Measurements from ENCODE around the gene GID8.

- TF ChIP-seq CTCF (IDR thresholded peaks at IDR 0.05 in 2 of 3, conservative IDR thresholded peaks at IDR 0.05 in 1 of 3; ENCODE audit: borderline replicate concordance in 1 of 3, insufficient read depth in 1 of 3, low read depth in 2 of 3, low read length in 2 of 3) (no peak), ZFX (IDR thresholded peaks at IDR 0.05) (no peak), CBX3 (IDR thresholded peaks at IDR 0.05; ENCODE audit: low read depth) (no peak), JUND (IDR thresholded peaks at IDR 0.05) (no peak), SRF (IDR thresholded peaks at IDR 0.05; ENCODE audit: low read depth) (no peak), MAX (IDR thresholded peaks at IDR 0.05) (no peak), ATF3 (IDR thresholded peaks at IDR 0.05) (no peak), YY1 (IDR thresholded peaks at IDR 0.05; ENCODE audit: extremely low read depth, insufficient replicate concordance, low read depth, low read length) (no peak)
These were observed 47.5 kb upstream of the GID8 start for GRCh38 chr20:62890444-62890843.
